Measurements from ENCODE around the gene APOE. TPM values are rescaled to one million over a fixed set of nuclear protein-coding genes. Genes with fewer than 3 reads are reported as not detected.

The APOE gene
- total and polyA plus RNA-seq, 2 experiments from 2014 or later = 1,133 to 1,438 TPM

DNA sequence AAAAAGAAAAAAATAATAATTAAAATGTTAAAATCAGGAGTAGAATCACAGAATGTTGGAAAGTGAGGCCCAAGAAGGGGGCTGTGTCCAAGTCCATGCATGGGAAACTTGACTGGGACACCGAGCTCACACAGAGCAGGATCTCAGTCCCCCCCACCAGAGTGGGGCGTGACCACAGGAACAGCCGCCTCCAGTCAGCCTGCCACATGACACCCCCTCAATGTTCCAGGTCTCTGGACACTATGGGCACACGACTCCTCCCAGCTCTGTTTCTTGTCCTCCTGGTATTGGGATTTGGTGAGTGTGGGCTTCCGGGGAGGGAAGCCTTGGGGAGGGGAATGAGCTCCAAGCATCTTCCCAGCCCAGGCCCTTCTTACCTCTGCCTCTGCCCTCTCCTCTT, 42.6 kb downstream of the APOE start:
- peaks cover 5% of the 10 kb centered on the region; the same call in 1 of the 2 replicates for H3F3A ChIP-seq (replicated peaks; ENCODE audit: low read depth)
- DNase-seq (ENCODE audit: low spot score) (no peak), ATAC-seq (no peak)
- H3K9me2 ChIP-seq (ENCODE audit: insufficient read depth) = no peaks in the 10 kb centered on the region
- Mint-ChIP-seq H3K36me3 (ENCODE audit: low read depth) (no peaks in the 10 kb centered on the region; the same call in 2 of the 3 replicates), H3K4me3 (no peak overlapping the region), H3K9me3 (no peaks in the 10 kb centered on the region; the same call in 2 of the 3 replicates), H3K27me3 (ENCODE audit: insufficient read depth, low read depth, poor library complexity) (peaks cover 9% of the 10 kb centered on the region), H3K4me1 (0 out of 3 replicates have a peak, but pooled peaks cover 2% of the 10 kb centered on the region), H3K27ac (no peak overlapping the region)
- H3K4me1 ChIP-seq (ENCODE audit: insufficient read depth) = no peaks in the 10 kb centered on the region
- TF ChIP-seq JUNB (IDR thresholded peaks at IDR 0.05; ENCODE audit: unreplicated experiment) (no peak), STAT1 (IDR thresholded peaks at IDR 0.05; ENCODE audit: unreplicated experiment) (no peak), CREB1 (CRISPR knock-in tag; IDR thresholded peaks at IDR 0.05; ENCODE audit: low read depth) (no peak)
- TF ChIP-seq, protein P1, sequence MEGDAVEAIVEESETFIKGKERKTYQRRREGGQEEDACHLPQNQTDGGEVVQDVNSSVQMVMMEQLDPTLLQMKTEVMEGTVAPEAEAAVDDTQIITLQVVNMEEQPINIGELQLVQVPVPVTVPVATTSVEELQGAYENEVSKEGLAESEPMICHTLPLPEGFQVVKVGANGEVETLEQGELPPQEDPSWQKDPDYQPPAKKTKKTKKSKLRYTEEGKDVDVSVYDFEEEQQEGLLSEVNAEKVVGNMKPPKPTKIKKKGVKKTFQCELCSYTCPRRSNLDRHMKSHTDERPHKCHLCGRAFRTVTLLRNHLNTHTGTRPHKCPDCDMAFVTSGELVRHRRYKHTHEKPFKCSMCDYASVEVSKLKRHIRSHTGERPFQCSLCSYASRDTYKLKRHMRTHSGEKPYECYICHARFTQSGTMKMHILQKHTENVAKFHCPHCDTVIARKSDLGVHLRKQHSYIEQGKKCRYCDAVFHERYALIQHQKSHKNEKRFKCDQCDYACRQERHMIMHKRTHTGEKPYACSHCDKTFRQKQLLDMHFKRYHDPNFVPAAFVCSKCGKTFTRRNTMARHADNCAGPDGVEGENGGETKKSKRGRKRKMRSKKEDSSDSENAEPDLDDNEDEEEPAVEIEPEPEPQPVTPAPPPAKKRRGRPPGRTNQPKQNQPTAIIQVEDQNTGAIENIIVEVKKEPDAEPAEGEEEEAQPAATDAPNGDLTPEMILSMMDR (conservative IDR thresholded peaks at IDR 0.05; ENCODE audit: low read depth in 2 of 2) = no peak
- TF ChIP-seq, protein P2, sequence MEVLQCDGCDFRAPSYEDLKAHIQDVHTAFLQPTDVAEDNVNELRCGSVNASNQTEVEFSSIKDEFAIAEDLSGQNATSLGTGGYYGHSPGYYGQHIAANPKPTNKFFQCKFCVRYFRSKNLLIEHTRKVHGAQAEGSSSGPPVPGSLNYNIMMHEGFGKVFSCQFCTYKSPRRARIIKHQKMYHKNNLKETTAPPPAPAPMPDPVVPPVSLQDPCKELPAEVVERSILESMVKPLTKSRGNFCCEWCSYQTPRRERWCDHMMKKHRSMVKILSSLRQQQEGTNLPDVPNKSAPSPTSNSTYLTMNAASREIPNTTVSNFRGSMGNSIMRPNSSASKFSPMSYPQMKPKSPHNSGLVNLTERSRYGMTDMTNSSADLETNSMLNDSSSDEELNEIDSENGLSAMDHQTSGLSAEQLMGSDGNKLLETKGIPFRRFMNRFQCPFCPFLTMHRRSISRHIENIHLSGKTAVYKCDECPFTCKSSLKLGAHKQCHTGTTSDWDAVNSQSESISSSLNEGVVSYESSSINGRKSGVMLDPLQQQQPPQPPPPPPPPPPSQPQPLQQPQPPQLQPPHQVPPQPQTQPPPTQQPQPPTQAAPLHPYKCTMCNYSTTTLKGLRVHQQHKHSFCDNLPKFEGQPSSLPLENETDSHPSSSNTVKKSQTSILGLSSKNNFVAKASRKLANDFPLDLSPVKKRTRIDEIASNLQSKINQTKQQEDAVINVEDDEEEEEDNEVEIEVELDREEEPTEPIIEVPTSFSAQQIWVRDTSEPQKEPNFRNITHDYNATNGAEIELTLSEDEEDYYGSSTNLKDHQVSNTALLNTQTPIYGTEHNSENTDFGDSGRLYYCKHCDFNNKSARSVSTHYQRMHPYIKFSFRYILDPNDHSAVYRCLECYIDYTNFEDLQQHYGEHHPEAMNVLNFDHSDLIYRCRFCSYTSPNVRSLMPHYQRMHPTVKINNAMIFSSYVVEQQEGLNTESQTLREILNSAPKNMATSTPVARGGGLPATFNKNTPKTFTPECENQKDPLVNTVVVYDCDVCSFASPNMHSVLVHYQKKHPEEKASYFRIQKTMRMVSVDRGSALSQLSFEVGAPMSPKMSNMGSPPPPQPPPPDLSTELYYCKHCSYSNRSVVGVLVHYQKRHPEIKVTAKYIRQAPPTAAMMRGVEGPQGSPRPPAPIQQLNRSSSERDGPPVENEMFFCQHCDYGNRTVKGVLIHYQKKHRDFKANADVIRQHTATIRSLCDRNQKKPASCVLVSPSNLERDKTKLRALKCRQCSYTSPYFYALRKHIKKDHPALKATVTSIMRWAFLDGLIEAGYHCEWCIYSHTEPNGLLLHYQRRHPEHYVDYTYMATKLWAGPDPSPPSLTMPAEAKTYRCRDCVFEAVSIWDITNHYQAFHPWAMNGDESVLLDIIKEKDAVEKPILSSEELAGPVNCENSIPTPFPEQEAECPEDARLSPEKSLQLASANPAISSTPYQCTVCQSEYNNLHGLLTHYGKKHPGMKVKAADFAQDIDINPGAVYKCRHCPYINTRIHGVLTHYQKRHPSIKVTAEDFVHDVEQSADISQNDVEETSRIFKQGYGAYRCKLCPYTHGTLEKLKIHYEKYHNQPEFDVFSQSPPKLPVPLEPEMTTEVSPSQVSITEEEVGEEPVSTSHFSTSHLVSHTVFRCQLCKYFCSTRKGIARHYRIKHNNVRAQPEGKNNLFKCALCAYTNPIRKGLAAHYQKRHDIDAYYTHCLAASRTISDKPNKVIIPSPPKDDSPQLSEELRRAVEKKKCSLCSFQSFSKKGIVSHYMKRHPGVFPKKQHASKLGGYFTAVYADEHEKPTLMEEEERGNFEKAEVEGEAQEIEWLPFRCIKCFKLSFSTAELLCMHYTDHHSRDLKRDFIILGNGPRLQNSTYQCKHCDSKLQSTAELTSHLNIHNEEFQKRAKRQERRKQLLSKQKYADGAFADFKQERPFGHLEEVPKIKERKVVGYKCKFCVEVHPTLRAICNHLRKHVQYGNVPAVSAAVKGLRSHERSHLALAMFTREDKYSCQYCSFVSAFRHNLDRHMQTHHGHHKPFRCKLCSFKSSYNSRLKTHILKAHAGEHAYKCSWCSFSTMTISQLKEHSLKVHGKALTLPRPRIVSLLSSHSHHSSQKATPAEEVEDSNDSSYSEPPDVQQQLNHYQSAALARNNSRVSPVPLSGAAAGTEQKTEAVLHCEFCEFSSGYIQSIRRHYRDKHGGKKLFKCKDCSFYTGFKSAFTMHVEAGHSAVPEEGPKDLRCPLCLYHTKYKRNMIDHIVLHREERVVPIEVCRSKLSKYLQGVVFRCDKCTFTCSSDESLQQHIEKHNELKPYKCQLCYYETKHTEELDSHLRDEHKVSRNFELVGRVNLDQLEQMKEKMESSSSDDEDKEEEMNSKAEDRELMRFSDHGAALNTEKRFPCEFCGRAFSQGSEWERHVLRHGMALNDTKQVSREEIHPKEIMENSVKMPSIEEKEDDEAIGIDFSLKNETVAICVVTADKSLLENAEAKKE (CRISPR knock-in tag; IDR thresholded peaks at IDR 0.05) = no peak
- TF ChIP-seq, protein P3, sequence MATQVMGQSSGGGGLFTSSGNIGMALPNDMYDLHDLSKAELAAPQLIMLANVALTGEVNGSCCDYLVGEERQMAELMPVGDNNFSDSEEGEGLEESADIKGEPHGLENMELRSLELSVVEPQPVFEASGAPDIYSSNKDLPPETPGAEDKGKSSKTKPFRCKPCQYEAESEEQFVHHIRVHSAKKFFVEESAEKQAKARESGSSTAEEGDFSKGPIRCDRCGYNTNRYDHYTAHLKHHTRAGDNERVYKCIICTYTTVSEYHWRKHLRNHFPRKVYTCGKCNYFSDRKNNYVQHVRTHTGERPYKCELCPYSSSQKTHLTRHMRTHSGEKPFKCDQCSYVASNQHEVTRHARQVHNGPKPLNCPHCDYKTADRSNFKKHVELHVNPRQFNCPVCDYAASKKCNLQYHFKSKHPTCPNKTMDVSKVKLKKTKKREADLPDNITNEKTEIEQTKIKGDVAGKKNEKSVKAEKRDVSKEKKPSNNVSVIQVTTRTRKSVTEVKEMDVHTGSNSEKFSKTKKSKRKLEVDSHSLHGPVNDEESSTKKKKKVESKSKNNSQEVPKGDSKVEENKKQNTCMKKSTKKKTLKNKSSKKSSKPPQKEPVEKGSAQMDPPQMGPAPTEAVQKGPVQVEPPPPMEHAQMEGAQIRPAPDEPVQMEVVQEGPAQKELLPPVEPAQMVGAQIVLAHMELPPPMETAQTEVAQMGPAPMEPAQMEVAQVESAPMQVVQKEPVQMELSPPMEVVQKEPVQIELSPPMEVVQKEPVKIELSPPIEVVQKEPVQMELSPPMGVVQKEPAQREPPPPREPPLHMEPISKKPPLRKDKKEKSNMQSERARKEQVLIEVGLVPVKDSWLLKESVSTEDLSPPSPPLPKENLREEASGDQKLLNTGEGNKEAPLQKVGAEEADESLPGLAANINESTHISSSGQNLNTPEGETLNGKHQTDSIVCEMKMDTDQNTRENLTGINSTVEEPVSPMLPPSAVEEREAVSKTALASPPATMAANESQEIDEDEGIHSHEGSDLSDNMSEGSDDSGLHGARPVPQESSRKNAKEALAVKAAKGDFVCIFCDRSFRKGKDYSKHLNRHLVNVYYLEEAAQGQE (IDR thresholded peaks at IDR 0.05; ENCODE audit: unreplicated experiment) = no peak
- TF ChIP-seq, protein P4, sequence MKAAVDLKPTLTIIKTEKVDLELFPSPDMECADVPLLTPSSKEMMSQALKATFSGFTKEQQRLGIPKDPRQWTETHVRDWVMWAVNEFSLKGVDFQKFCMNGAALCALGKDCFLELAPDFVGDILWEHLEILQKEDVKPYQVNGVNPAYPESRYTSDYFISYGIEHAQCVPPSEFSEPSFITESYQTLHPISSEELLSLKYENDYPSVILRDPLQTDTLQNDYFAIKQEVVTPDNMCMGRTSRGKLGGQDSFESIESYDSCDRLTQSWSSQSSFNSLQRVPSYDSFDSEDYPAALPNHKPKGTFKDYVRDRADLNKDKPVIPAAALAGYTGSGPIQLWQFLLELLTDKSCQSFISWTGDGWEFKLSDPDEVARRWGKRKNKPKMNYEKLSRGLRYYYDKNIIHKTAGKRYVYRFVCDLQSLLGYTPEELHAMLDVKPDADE (IDR thresholded peaks at IDR 0.05) = no peak
- H2AFZ ChIP-seq = no peak overlapping the region
- no peak overlapping the region for H3K27ac ChIP-seq (ENCODE audit: low read depth)
- H3K4me2 ChIP-seq = no peak overlapping the region
- no peaks in the 10 kb centered on the region for H4K20me1 ChIP-seq (replicated peaks; ENCODE audit: insufficient read depth)
- no peaks in the 10 kb centered on the region for H3K27me3 ChIP-seq (ENCODE audit: insufficient read depth)
- H3K4me3 ChIP-seq = no peak overlapping the region
- no peaks in the 10 kb centered on the region for H3K36me3 ChIP-seq (ENCODE audit: insufficient read depth)
- H3K79me2 ChIP-seq (replicated peaks; ENCODE audit: insufficient read depth) = no peaks in the 10 kb centered on the region

Measured in GM23338 (cell line).